Panc1 (cell line): ENCODE measurements around the gene KIF26B. TPM values are rescaled to one million over a fixed set of nuclear protein-coding genes. Genes with fewer than 3 reads are reported as not detected.

ENCODE experiments used
- ATAC-seq: fragments of 200-7000 bp; cut with Tn5 transposase; 2 replicates; pipeline ENCODE4 v1.9.1; 2020; ENCODE audit warnings: mild to moderate bottlenecking, moderate library complexity
- BruUV-seq: library from RNA; stranded (reverse); fragments of 400-500 nt; replicated peaks from 2 replicates; lab custom pipeline; 2021; lab: Mats Ljungman, UMichigan
- CTCF ChIA-PET: fragments of 300-600 bp; sonication (Branson Sonifier 250); formaldehyde crosslinking; loops from one replicate; lab custom pipeline; 2022; ENCODE audit warnings: antibody characterized with exemption; lab: Charles Lee
- POLR2A ChIA-PET: fragments of 300-600 bp; sonication (Branson Sonifier 250); formaldehyde crosslinking; loops from one replicate; lab custom pipeline; 2022; ENCODE audit warnings: antibody characterized with exemption; lab: Charles Lee
- DNase-seq: peaks from one replicate; pipeline ENCODE4 v3.0.0-alpha.2; 2010; ENCODE audit warnings: low read depth, low spot score
- H3K27ac ChIP-seq: 2 replicates; pipeline ENCODE4 v1.5.1; 2011; ENCODE audit warnings: mild to moderate bottlenecking, low read length, inconsistent platforms
- H3K27me3 ChIP-seq: fragments of 200-500 bp; sonication (Bioruptor generic); 2 replicates; pipeline ENCODE4 v1.6.0; 2014; ENCODE audit warnings: low read length, inconsistent platforms; ENCODE audit not compliant: control insufficient read depth, insufficient read depth
- H3K36me3 ChIP-seq: fragments of 200-500 bp; sonication (Bioruptor generic); 2 replicates; pipeline ENCODE4 v1.5.1; 2014; ENCODE audit warnings: inconsistent platforms, mild to moderate bottlenecking, low read length, moderate library complexity; ENCODE audit not compliant: control insufficient read depth, insufficient read depth
- H3K4me1 ChIP-seq: 2 replicates; pipeline ENCODE4 v1.5.1; 2011; ENCODE audit warnings: inconsistent platforms, mild to moderate bottlenecking, low read length, moderate library complexity; ENCODE audit not compliant: control insufficient read depth, insufficient read depth
- H3K4me3 ChIP-seq, 2 experiments: 2 replicates each; pipeline ENCODE4 v1.5.1; 2011 to 2012; ENCODE audit warnings: low read depth in 2 of 2, low read length in 2 of 2, mild to moderate bottlenecking in 2 of 2, inconsistent platforms in 1 of 2, moderate library complexity in 1 of 2
- H3K9me3 ChIP-seq: fragments of 200-500 bp; sonication (Bioruptor generic); 2 replicates; pipeline ENCODE4 v1.5.1; 2014; ENCODE audit warnings: low read depth, mild to moderate bottlenecking, inconsistent platforms, low read length, moderate library complexity; ENCODE audit not compliant: control insufficient read depth, insufficient read depth
- POLR2AphosphoS5 ChIP-seq: IDR thresholded peaks from 2 replicates; pipeline ENCODE4 v1.6.1; 2012; ENCODE audit warnings: mild to moderate bottlenecking, low read depth, low read length, moderate library complexity
- SIN3A ChIP-seq: IDR thresholded peaks from 2 replicates; pipeline ENCODE4 v1.6.1; 2012; ENCODE audit warnings: low read depth, mild to moderate bottlenecking, low read length, moderate library complexity, borderline replicate concordance; ENCODE audit not compliant: insufficient read depth
- TCF7L2 ChIP-seq: IDR thresholded peaks from 2 replicates; pipeline ENCODE4 v1.6.1; 2011; ENCODE audit warnings: mild to moderate bottlenecking, low read depth, low read length, inconsistent platforms
- in situ Hi-C: cut with HindIII; loops from 2 replicates; pipeline ENCODE4 v1.10.0; 2016; ENCODE audit warnings: low sequenced_read_pairs, low pct_unique_long_range_greater_than_20kb
- intact Hi-C: fragments of 100-400 bp; cut with micrococcal nuclease; formaldehyde crosslinking; loops from one replicate; pipeline ENCODE4 v1.10.0; 2022; ENCODE audit not compliant: unreplicated experiment
- total RNA-seq: library from RNA; stranded (reverse); gene quantifications from one replicate; pipeline ENCODE4 v1.2.1, GENCODE V29; 2021; ENCODE audit not compliant: unreplicated experiment
- TF ChIP-seq, protein P1 (sequence below), 2 experiments: IDR thresholded peaks; 2 replicates each; pipeline ENCODE4 v1.6.1; 2011 to 2012; ENCODE audit warnings: low read depth in 2 of 2, control low read depth in 1 of 2, low read length in 1 of 2, mild to moderate bottlenecking in 1 of 2, moderate library complexity in 1 of 2; ENCODE audit not compliant: insufficient read depth in 1 of 2
- TF ChIP-seq, protein P2 (sequence below): fragments of 450-650 bp; IDR thresholded peaks from 2 replicates; pipeline ENCODE4 v1.5.1; 2017; ENCODE audit warnings: mild to moderate bottlenecking

KIF26B gene
- total RNA-seq, 1 experiment from 2014 or later = 0.33 TPM

DNA sequence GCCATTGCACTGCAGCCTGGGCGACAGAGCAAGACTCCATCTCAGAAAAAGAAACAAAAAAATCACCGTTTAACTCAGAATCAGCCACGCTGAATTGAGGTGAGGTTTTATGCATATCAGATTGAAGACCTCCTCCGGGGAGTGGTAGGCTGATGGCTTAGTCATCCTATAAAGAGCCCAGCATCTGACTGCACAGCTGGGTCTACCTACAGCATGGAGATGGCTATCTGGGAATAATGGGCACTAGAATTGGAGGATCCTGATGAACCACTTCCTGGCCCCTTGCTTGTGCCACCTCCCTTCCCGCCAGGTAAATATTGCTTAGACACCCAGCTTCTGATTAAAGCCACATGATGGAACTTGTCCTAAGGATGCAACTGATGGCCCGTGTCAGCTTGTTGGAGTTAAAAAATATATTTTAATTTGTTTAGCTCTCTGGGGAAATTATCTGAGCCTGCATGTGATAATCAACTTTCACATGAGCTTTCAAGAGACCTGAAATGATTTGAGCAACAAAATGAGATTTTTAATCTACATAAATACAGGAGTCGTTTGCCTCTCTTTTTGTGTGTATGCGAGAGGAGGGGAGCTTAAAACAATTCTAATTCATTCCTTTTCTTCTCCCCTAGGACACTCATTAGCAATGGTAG is 157.2 kb downstream of the KIF26B start:
- intact Hi-C loops = no loop called here
- no peak for ATAC-seq
- no peaks in the 10 kb centered on the region for H3K4me1 ChIP-seq
- H3K9me3 ChIP-seq = no peaks in the 10 kb centered on the region
- CTCF ChIA-PET = no interaction called here
- BruUV-seq = no TSS peak
- no peaks in the 10 kb centered on the region for H3K27me3 ChIP-seq
- in situ Hi-C loops = no loop called here
- TF ChIP-seq POLR2AphosphoS5 = no peak
- no peak for TF ChIP-seq SIN3A
- TF ChIP-seq, protein P1, sequence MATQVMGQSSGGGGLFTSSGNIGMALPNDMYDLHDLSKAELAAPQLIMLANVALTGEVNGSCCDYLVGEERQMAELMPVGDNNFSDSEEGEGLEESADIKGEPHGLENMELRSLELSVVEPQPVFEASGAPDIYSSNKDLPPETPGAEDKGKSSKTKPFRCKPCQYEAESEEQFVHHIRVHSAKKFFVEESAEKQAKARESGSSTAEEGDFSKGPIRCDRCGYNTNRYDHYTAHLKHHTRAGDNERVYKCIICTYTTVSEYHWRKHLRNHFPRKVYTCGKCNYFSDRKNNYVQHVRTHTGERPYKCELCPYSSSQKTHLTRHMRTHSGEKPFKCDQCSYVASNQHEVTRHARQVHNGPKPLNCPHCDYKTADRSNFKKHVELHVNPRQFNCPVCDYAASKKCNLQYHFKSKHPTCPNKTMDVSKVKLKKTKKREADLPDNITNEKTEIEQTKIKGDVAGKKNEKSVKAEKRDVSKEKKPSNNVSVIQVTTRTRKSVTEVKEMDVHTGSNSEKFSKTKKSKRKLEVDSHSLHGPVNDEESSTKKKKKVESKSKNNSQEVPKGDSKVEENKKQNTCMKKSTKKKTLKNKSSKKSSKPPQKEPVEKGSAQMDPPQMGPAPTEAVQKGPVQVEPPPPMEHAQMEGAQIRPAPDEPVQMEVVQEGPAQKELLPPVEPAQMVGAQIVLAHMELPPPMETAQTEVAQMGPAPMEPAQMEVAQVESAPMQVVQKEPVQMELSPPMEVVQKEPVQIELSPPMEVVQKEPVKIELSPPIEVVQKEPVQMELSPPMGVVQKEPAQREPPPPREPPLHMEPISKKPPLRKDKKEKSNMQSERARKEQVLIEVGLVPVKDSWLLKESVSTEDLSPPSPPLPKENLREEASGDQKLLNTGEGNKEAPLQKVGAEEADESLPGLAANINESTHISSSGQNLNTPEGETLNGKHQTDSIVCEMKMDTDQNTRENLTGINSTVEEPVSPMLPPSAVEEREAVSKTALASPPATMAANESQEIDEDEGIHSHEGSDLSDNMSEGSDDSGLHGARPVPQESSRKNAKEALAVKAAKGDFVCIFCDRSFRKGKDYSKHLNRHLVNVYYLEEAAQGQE (IDR thresholded peaks at IDR 0.05; ENCODE audit: insufficient read depth in 1 of 2, low read depth in 2 of 2, low read length in 1 of 2) = no peak
- TF ChIP-seq, protein P2, sequence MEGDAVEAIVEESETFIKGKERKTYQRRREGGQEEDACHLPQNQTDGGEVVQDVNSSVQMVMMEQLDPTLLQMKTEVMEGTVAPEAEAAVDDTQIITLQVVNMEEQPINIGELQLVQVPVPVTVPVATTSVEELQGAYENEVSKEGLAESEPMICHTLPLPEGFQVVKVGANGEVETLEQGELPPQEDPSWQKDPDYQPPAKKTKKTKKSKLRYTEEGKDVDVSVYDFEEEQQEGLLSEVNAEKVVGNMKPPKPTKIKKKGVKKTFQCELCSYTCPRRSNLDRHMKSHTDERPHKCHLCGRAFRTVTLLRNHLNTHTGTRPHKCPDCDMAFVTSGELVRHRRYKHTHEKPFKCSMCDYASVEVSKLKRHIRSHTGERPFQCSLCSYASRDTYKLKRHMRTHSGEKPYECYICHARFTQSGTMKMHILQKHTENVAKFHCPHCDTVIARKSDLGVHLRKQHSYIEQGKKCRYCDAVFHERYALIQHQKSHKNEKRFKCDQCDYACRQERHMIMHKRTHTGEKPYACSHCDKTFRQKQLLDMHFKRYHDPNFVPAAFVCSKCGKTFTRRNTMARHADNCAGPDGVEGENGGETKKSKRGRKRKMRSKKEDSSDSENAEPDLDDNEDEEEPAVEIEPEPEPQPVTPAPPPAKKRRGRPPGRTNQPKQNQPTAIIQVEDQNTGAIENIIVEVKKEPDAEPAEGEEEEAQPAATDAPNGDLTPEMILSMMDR = no peak
- no peak for TF ChIP-seq TCF7L2
- H3K4me3 ChIP-seq = no peak overlapping the region
- no peaks in the 10 kb centered on the region for H3K36me3 ChIP-seq
- H3K27ac ChIP-seq = no peak overlapping the region
- POLR2A ChIA-PET = no interaction called here
- no peak for DNase-seq

DNA sequence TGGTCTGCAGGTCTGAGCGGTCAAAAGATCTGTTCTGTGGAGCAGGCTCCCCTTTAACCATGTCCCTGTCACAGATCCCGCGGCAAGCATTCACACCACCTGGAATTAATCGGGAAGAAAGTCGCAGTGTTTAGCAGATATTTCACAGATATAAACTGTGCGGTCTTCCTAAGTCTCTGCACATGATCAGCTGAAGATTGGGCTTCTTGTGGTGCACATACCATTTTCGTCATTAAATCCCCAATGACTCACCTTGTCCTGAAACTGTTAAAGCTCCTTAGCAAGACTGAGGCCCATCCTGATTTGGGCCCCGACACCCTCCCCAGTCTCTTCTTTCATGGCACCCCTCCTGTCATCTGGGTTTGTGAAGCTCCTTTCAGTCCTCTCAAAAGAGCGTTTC is 158.8 kb downstream of the KIF26B start:
- Histone ChIP-seq H3K36me3 (no peaks in the 10 kb centered on the region), H3K9me3 (no peaks in the 10 kb centered on the region), H3K4me3 (no peak overlapping the region), H3K27ac (no peak overlapping the region), H3K27me3 (no peaks in the 10 kb centered on the region), H3K4me1 (no peaks in the 10 kb centered on the region)
- intact Hi-C loops = no loop called here
- no peak for ATAC-seq
- ChIA-PET CTCF (no interaction called here), POLR2A (no interaction called here)
- in situ Hi-C loops = no loop called here
- TF ChIP-seq TCF7L2 = no peak
- no peak for TF ChIP-seq SIN3A
- TF ChIP-seq, protein P1 (IDR thresholded peaks at IDR 0.05; ENCODE audit: insufficient read depth in 1 of 2, low read depth in 2 of 2, low read length in 1 of 2) = no peak
- TF ChIP-seq, protein P2 = no peak
- TF ChIP-seq POLR2AphosphoS5 = no peak
- BruUV-seq = no TSS peak
- no peak for DNase-seq
